Keratinocyte (primary cell): ENCODE data around the gene KIF21B. TPM values are rescaled to one million over a fixed set of nuclear protein-coding genes. Genes with fewer than 3 reads are reported as not detected.

Experiments used
- DNase-seq: peaks from one replicate; pipeline ENCODE4 v3.0.0-alpha.2; 2011; ENCODE audit warnings: low read depth, missing footprints, low spot score
- FAIRE-seq: peaks from 2 replicates; lab custom pipeline; 2011; peaks lifted over from hg19 to GRCh38; lab: Jason Lieb, UNC
- H2AFZ ChIP-seq: 2 replicates; pipeline ENCODE4 v1.6.0; 2012; ENCODE audit warnings: low read length, control low read depth, inconsistent platforms; ENCODE audit not compliant: control insufficient read depth
- H3K27ac ChIP-seq: 2 replicates; pipeline ENCODE4 v1.5.1; 2011; ENCODE audit warnings: low read length; ENCODE audit not compliant: control insufficient read depth, insufficient read depth
- H3K27me3 ChIP-seq: 3 replicates; pipeline ENCODE4 v1.6.0; 2011; ENCODE audit warnings: low read length; ENCODE audit not compliant: control insufficient read depth, insufficient read depth; ENCODE audit errors: extremely low read depth
- H3K36me3 ChIP-seq, 2 experiments: 2 replicates in 1 of 2; 3 replicates in 1 of 2; pipeline ENCODE4 v1.5.1; 2011; ENCODE audit warnings: low read length in 2 of 2, mild to moderate bottlenecking in 1 of 2; ENCODE audit not compliant: control insufficient read depth in 2 of 2, insufficient read depth in 2 of 2; ENCODE audit errors: extremely low read depth in 1 of 2
- H3K4me1 ChIP-seq: 3 replicates; pipeline ENCODE4 v1.5.1; 2011; ENCODE audit warnings: low read length; ENCODE audit not compliant: control insufficient read depth, insufficient read depth; ENCODE audit errors: extremely low read depth
- H3K4me2 ChIP-seq: 3 replicates; pipeline ENCODE4 v1.6.0; 2011; ENCODE audit warnings: low read depth, low read length; ENCODE audit not compliant: control insufficient read depth, insufficient read depth; ENCODE audit errors: extremely low read depth
- H3K4me3 ChIP-seq, 3 experiments: fragments of 200-600 bp in 1 of 3; sonication (generic) in 1 of 3; 2 replicates in 2 of 3; 3 replicates in 1 of 3; pipeline ENCODE4 v1.5.1; 2011 to 2016; ENCODE audit warnings: low read length in 3 of 3, mild to moderate bottlenecking in 3 of 3, control low read depth in 2 of 3, inconsistent platforms in 1 of 3, low read depth in 1 of 3, mixed read lengths in 1 of 3, mixed run types in 1 of 3, moderate library complexity in 1 of 3; ENCODE audit not compliant: control insufficient read depth in 2 of 3, insufficient read depth in 2 of 3; ENCODE audit errors: extremely low read depth in 1 of 3
- H3K79me2 ChIP-seq: 2 replicates; pipeline ENCODE4 v1.6.0; 2012; ENCODE audit warnings: low read length; ENCODE audit not compliant: control insufficient read depth, insufficient read depth
- H3K9ac ChIP-seq: 3 replicates; pipeline ENCODE4 v1.6.0; 2011; ENCODE audit warnings: low read length; ENCODE audit not compliant: control insufficient read depth, insufficient read depth; ENCODE audit errors: extremely low read depth
- H3K9me1 ChIP-seq: 3 replicates; pipeline ENCODE4 v1.6.0; 2011; ENCODE audit warnings: low read length; ENCODE audit not compliant: control insufficient read depth, insufficient read depth; ENCODE audit errors: extremely low read depth
- H3K9me3 ChIP-seq: 2 replicates; pipeline ENCODE4 v1.5.1; 2012; ENCODE audit warnings: low read depth, low read length; ENCODE audit not compliant: control insufficient read depth
- H4K20me1 ChIP-seq: 3 replicates; pipeline ENCODE4 v1.6.0; 2011; ENCODE audit warnings: low read length; ENCODE audit not compliant: control insufficient read depth, insufficient read depth; ENCODE audit errors: extremely low read depth
- EZH2 ChIP-seq: IDR thresholded peaks from one replicate; pipeline ENCODE4 v1.6.1; 2012; ENCODE audit warnings: inconsistent platforms, mild to moderate bottlenecking, low read length, moderate library complexity
- dilution Hi-C: fragments of 300-500 bp; cut with MboI; formaldehyde crosslinking; loops from one replicate; pipeline ENCODE4 v1.7.0; 2020; ENCODE audit warnings: low sequenced_read_pairs; ENCODE audit not compliant: extremely low pct_ligation_motif_present
- polyA plus RNA-seq, 5 experiments: library from polyadenylated mRNA; depleted of rRNA in 3 of 5; stranded (reverse) in 3 of 5; stranded (forward) in 1 of 5; unstranded in 1 of 5; fragments of >200 nt; gene quantifications; 1 replicate in 1 of 5; 2 replicates in 3 of 5; 3 replicates in 1 of 5; pipeline versions ENCODE4 v1.2.1 to v1.2.3, GENCODE V29; 2011 to 2012; ENCODE audit warnings: missing spikeins in 2 of 5, low read depth in 1 of 5, low replicate concordance in 1 of 5
- TF ChIP-seq, protein P1 (sequence below), 3 experiments: IDR thresholded peaks in 1 of 3; conservative IDR thresholded peaks in 1 of 3; optimal IDR thresholded peaks in 1 of 3; 2 replicates in 2 of 3; 3 replicates in 1 of 3; pipeline versions ENCODE3 to v1.5.1; 2011; ENCODE audit warnings: low read length in 3 of 3, mild to moderate bottlenecking in 3 of 3, moderate library complexity in 2 of 3, control low read depth in 1 of 3, inconsistent platforms in 1 of 3; ENCODE audit not compliant: insufficient read depth in 2 of 3; ENCODE audit errors: extremely low read depth in 1 of 3

KIF21B gene
- polyA plus RNA-seq, 1 donor (not counting 4 experiments of a cell fraction or from before 2014, with no cell fraction given): 0.17 TPM

DNA sequence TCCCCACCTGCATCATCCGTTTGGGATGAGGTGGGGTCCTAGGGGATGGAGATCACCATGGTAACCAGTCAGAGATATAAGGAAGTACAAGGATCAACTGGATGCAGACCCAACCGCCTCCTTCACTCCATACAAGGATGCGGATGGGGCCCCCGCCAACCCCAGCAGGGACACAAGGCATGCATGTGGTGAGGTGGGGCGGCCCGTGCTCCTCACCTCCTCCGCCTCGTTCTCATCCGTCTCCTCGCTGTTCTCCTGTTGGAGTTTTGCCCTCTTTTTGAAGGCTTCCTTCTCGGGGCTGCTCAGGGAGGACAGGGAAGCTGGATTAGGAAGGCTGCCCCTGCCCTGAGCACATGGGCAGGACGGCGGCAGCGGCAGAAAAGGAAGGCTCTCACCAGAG lies 23.8 kb downstream of the KIF21B start:
- no peaks in the 10 kb centered on the region for H3K79me2 ChIP-seq
- H3K4me3 ChIP-seq: no peak overlapping the region
- no peaks in the 10 kb centered on the region for H3K9me1 ChIP-seq
- no peak overlapping the region for H3K9ac ChIP-seq
- no peak overlapping the region for H3K4me2 ChIP-seq
- H3K36me3 ChIP-seq: no peaks in the 10 kb centered on the region
- H3K27me3 ChIP-seq: no peaks in the 10 kb centered on the region
- H4K20me1 ChIP-seq: no peaks in the 10 kb centered on the region
- H2AFZ ChIP-seq: no peak overlapping the region
- FAIRE-seq (no peak), DNase-seq (no peak)
- no peaks in the 10 kb centered on the region for H3K9me3 ChIP-seq
- dilution Hi-C loops: no loop called here
- TF ChIP-seq, protein P1, sequence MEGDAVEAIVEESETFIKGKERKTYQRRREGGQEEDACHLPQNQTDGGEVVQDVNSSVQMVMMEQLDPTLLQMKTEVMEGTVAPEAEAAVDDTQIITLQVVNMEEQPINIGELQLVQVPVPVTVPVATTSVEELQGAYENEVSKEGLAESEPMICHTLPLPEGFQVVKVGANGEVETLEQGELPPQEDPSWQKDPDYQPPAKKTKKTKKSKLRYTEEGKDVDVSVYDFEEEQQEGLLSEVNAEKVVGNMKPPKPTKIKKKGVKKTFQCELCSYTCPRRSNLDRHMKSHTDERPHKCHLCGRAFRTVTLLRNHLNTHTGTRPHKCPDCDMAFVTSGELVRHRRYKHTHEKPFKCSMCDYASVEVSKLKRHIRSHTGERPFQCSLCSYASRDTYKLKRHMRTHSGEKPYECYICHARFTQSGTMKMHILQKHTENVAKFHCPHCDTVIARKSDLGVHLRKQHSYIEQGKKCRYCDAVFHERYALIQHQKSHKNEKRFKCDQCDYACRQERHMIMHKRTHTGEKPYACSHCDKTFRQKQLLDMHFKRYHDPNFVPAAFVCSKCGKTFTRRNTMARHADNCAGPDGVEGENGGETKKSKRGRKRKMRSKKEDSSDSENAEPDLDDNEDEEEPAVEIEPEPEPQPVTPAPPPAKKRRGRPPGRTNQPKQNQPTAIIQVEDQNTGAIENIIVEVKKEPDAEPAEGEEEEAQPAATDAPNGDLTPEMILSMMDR (optimal IDR thresholded peaks at IDR 0.05 in 1 of 3, IDR thresholded peaks at IDR 0.05 in 1 of 3, conservative IDR thresholded peaks at IDR 0.05 in 1 of 3; ENCODE audit: extremely low read depth in 1 of 3, insufficient read depth in 2 of 3, low read length in 3 of 3): no peak
- TF ChIP-seq EZH2: no peak
- H3K27ac ChIP-seq: no peak overlapping the region
- H3K4me1 ChIP-seq: no peaks in the 10 kb centered on the region

DNA sequence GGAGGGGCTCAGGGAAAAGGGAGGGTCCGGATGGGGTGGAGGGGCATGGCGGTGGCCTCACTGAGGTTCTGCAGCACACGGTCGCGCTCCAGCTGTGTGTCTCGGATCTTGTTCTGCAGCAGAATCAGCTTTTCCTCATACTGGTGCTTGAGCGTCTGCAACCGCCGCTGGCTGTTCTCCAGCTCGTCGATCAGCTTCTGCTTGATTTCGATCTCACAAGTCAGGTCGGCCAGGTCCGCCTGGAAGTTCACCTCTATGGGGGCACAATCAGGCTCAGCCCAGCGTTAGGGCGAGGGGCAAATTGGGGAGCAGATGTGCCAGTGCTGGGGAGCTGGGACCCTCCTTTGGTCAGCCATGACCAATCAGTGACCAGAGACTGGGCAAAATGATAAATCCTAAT lies 25.2 kb downstream of the KIF21B start:
- Histone ChIP-seq H3K4me3 (no peak overlapping the region), H3K9me1 (no peaks in the 10 kb centered on the region), H3K9me3 (no peaks in the 10 kb centered on the region), H2AFZ (no peak overlapping the region), H4K20me1 (no peaks in the 10 kb centered on the region), H3K27ac (no peak overlapping the region), H3K79me2 (no peaks in the 10 kb centered on the region), H3K4me2 (no peak overlapping the region), H3K36me3 (no peaks in the 10 kb centered on the region), H3K27me3 (no peaks in the 10 kb centered on the region), H3K9ac (no peak overlapping the region), H3K4me1 (no peaks in the 10 kb centered on the region)
- TF ChIP-seq, protein P1 (optimal IDR thresholded peaks at IDR 0.05 in 1 of 3, IDR thresholded peaks at IDR 0.05 in 1 of 3, conservative IDR thresholded peaks at IDR 0.05 in 1 of 3; ENCODE audit: extremely low read depth in 1 of 3, insufficient read depth in 2 of 3, low read length in 3 of 3): no peak
- no peak for TF ChIP-seq EZH2
- FAIRE-seq: no peak
- no peak for DNase-seq
- dilution Hi-C loops: no loop called here
